Endodermal cell (in vitro differentiated cells): ENCODE data around the gene ATF2. TPM values are rescaled to one million over a fixed set of nuclear protein-coding genes. Genes with fewer than 3 reads are reported as not detected.

Experiments
- DNase-seq: peaks from one replicate; pipeline ENCODE4 v3.0.0-alpha.2; 2017
- H3K27ac ChIP-seq: 2 replicates; pipeline ENCODE4 v1.5.1; 2013; ENCODE audit warnings: mild to moderate bottlenecking, low read depth, low read length, moderate library complexity
- H3K27me3 ChIP-seq: 2 replicates; pipeline ENCODE4 v1.6.1; 2013; ENCODE audit warnings: mild to moderate bottlenecking, low read length, moderate library complexity; ENCODE audit not compliant: insufficient read depth, control insufficient read depth, poor library complexity, severe bottlenecking
- H3K36me3 ChIP-seq: 2 replicates; pipeline ENCODE4 v1.7.0; 2013; ENCODE audit warnings: mild to moderate bottlenecking, low read length, moderate library complexity; ENCODE audit not compliant: control insufficient read depth, insufficient read depth
- H3K4me1 ChIP-seq: one replicate; pipeline ENCODE4 v1.7.0; 2013; ENCODE audit warnings: low read length; ENCODE audit not compliant: control insufficient read depth, insufficient read depth
- H3K4me3 ChIP-seq: 2 replicates; pipeline ENCODE4 v1.5.1; 2013; ENCODE audit warnings: mild to moderate bottlenecking, low read length, moderate library complexity
- H3K9ac ChIP-seq: 2 replicates; pipeline ENCODE4 v1.6.1; 2013; ENCODE audit warnings: mild to moderate bottlenecking, low read length, moderate library complexity; ENCODE audit not compliant: poor library complexity, severe bottlenecking; ENCODE audit errors: extremely low read depth
- H3K9me3 ChIP-seq: 2 replicates; pipeline ENCODE4 v1.6.1; 2013; ENCODE audit warnings: mild to moderate bottlenecking, low read length, moderate library complexity; ENCODE audit not compliant: control insufficient read depth
- H3K27ac Mint-ChIP-seq: 2 replicates; pipeline ENCODE4 v1.8.0; 2020; ENCODE audit warnings: mixed read lengths
- H3K27me3 Mint-ChIP-seq: 2 replicates; pipeline ENCODE4 v1.8.0; 2021; ENCODE audit warnings: mild to moderate bottlenecking, mixed read lengths; ENCODE audit not compliant: insufficient read depth
- H3K36me3 Mint-ChIP-seq: 2 replicates; pipeline ENCODE4 v1.8.0; 2020; ENCODE audit warnings: low read depth, mixed read lengths
- H3K4me1 Mint-ChIP-seq: 2 replicates; pipeline ENCODE4 v1.8.0; 2020; ENCODE audit warnings: mixed read lengths
- H3K4me3 Mint-ChIP-seq: 2 replicates; pipeline ENCODE4 v1.8.0; 2020; ENCODE audit warnings: mild to moderate bottlenecking, moderate library complexity, mixed read lengths
- H3K9me3 Mint-ChIP-seq: 2 replicates; pipeline ENCODE4 v1.8.0; 2020; ENCODE audit warnings: mild to moderate bottlenecking, mixed read lengths
- CTCF ChIP-seq: fragments of 200-600 bp; sonication (generic); conservative IDR thresholded peaks from 2 replicates; pipeline ENCODE4 v1.5.0; 2021; ENCODE audit warnings: antibody characterized with exemption, mild to moderate bottlenecking
- WGBS, 2 experiments: methylation state at CpG; one replicate each; pipeline versions ENCODE4 v1.1.5 to v1.1.7; 2013; ENCODE audit warnings: missing lambda C conversion rate in 2 of 2, mixed read lengths in 1 of 2; ENCODE audit not compliant: insufficient coverage in 1 of 2, insufficient read length in 1 of 2; 5-methylcytosine and 5-hydroxymethylcytosine counted together
- total RNA-seq, 2 donors: library from RNA; stranded (reverse); fragmentation: NEBNext Ultra II Directional in 1 of 2; extraction: Animal tissue kit (Norgen Biotek cat#: 25700) in 1 of 2; gene quantifications; 2 replicates in 1 of 2; 3 replicates in 1 of 2; pipeline ENCODE4 v1.2.1, GENCODE V29; 2021

The ATF2 gene
- total RNA-seq, 2 donors from 2014 or later = 53.0 to 56.0 TPM

GRCh38 chr2:175137793-175138192, 30.2 kb downstream of the ATF2 start:
- Histone ChIP-seq H3K36me3 (peaks cover 72% of the 10 kb centered on the region), H3K27me3 (no peaks in the 10 kb centered on the region), H3K9me3 (peaks cover 7% of the 10 kb centered on the region), H3K27ac (no peak overlapping the region), H3K9ac (no peak overlapping the region), H3K4me3 (no peak overlapping the region), H3K4me1 (no peaks in the 10 kb centered on the region)
- H3K27me3 Mint-ChIP-seq = no peaks in the 10 kb centered on the region
- H3K27ac Mint-ChIP-seq = no peak overlapping the region
- no peak for DNase-seq
- WGBS, 2 experiments = 86 to 97% methylated on average over 1 to 2 of the region's 2 CpGs
- no peak for TF ChIP-seq CTCF
- peaks cover 60% of the 10 kb centered on the region for H3K36me3 Mint-ChIP-seq
- H3K4me3 Mint-ChIP-seq = no peak overlapping the region
- H3K9me3 Mint-ChIP-seq = no peaks in the 10 kb centered on the region
- peaks cover 15% of the 10 kb centered on the region for H3K4me1 Mint-ChIP-seq

GRCh38 chr2:175136334-175137215, 31.4 kb downstream of the ATF2 start:
- Histone ChIP-seq H3K36me3 (peaks cover 83% of the 10 kb centered on the region), H3K9ac (no peak overlapping the region), H3K27me3 (no peaks in the 10 kb centered on the region), H3K4me3 (no peak overlapping the region), H3K9me3 (peaks cover 7% of the 10 kb centered on the region), H3K4me1 (no peaks in the 10 kb centered on the region), H3K27ac (no peak overlapping the region)
- DNase-seq = no peak
- no peak overlapping the region for H3K4me3 Mint-ChIP-seq
- no peak for TF ChIP-seq CTCF
- H3K27ac Mint-ChIP-seq = no peak overlapping the region
- H3K4me1 Mint-ChIP-seq = peaks cover 15% of the 10 kb centered on the region
- H3K27me3 Mint-ChIP-seq = no peaks in the 10 kb centered on the region
- H3K36me3 Mint-ChIP-seq = peaks cover 53% of the 10 kb centered on the region
- no peaks in the 10 kb centered on the region for H3K9me3 Mint-ChIP-seq

GRCh38 chr2:175135862-175136261, 32.1 kb downstream of the ATF2 start:
- 73 to 92% methylated on average over 2 of the region's 2 CpGs for WGBS, 2 experiments

More at GRCh38 chr2:175135862-175136261, 32.1 kb downstream of the ATF2 start:
- TF ChIP-seq CTCF = no peak
- H3K36me3 ChIP-seq = peaks cover 87% of the 10 kb centered on the region
- H3K4me1 Mint-ChIP-seq = peaks cover 15% of the 10 kb centered on the region
- no peak overlapping the region for H3K4me3 Mint-ChIP-seq
- H3K9me3 Mint-ChIP-seq = no peaks in the 10 kb centered on the region
- no peak for DNase-seq
- no peaks in the 10 kb centered on the region for H3K27me3 Mint-ChIP-seq
- H3K27ac ChIP-seq = no peak overlapping the region
- H3K36me3 Mint-ChIP-seq = peaks cover 56% of the 10 kb centered on the region
- no peak overlapping the region for H3K9ac ChIP-seq
- H3K4me1 ChIP-seq = no peaks in the 10 kb centered on the region
- peaks cover 7% of the 10 kb centered on the region for H3K9me3 ChIP-seq
- no peak overlapping the region for H3K27ac Mint-ChIP-seq
- no peak overlapping the region for H3K4me3 ChIP-seq
- no peaks in the 10 kb centered on the region for H3K27me3 ChIP-seq
